ENCODE data around the gene GARS1.

GARS1 gene

GRCh38 chr7:30660331-30661255, 65.9 kb downstream of the GARS1 start:
- no peak overlapping the region for H3K4me3 ChIP-seq (ENCODE audit: insufficient read depth, low read depth, low read length, poor library complexity, severe bottlenecking)
- H3K27ac ChIP-seq (ENCODE audit: insufficient read depth, low read length, poor library complexity, severe bottlenecking) = no peak overlapping the region
- H3K36me3 ChIP-seq (ENCODE audit: control insufficient read depth, insufficient read depth, low read length) = no peaks in the 10 kb centered on the region
- H3K4me1 ChIP-seq (ENCODE audit: control insufficient read depth, insufficient read depth, low read length, poor library complexity, severe bottlenecking) = no peaks in the 10 kb centered on the region
- DNase-seq = no peak
- H3K9me3 ChIP-seq (ENCODE audit: control insufficient read depth, low read length) = no peaks in the 10 kb centered on the region
- no peaks in the 10 kb centered on the region for H3K27me3 ChIP-seq (replicated peaks; ENCODE audit: control insufficient read depth, insufficient read depth, low read length, poor library complexity, severe bottlenecking)

GRCh38 chr7:30661926-30662325, 67.2 kb downstream of the GARS1 start:
- no peaks in the 10 kb centered on the region for H3K4me1 ChIP-seq (ENCODE audit: control insufficient read depth, insufficient read depth, low read length, poor library complexity, severe bottlenecking)
- no peaks in the 10 kb centered on the region for H3K27me3 ChIP-seq (replicated peaks; ENCODE audit: control insufficient read depth, insufficient read depth, low read length, poor library complexity, severe bottlenecking)
- no peak overlapping the region for H3K27ac ChIP-seq (ENCODE audit: insufficient read depth, low read length, poor library complexity, severe bottlenecking)
- H3K9me3 ChIP-seq (ENCODE audit: control insufficient read depth, low read length) = no peaks in the 10 kb centered on the region
- H3K36me3 ChIP-seq (ENCODE audit: control insufficient read depth, insufficient read depth, low read length) = no peaks in the 10 kb centered on the region
- DNase-seq = no peak
- no peak overlapping the region for H3K4me3 ChIP-seq (ENCODE audit: insufficient read depth, low read depth, low read length, poor library complexity, severe bottlenecking)

GRCh38 chr7:30662431-30662939, 67.8 kb downstream of the GARS1 start:
- no peaks in the 10 kb centered on the region for H3K9me3 ChIP-seq (ENCODE audit: control insufficient read depth, low read length)
- no peaks in the 10 kb centered on the region for H3K36me3 ChIP-seq (ENCODE audit: control insufficient read depth, insufficient read depth, low read length)
- DNase-seq = no peak
- H3K4me3 ChIP-seq (ENCODE audit: insufficient read depth, low read depth, low read length, poor library complexity, severe bottlenecking) = no peak overlapping the region
- H3K4me1 ChIP-seq (ENCODE audit: control insufficient read depth, insufficient read depth, low read length, poor library complexity, severe bottlenecking) = no peaks in the 10 kb centered on the region
- no peak overlapping the region for H3K27ac ChIP-seq (ENCODE audit: insufficient read depth, low read length, poor library complexity, severe bottlenecking)
- H3K27me3 ChIP-seq (replicated peaks; ENCODE audit: control insufficient read depth, insufficient read depth, low read length, poor library complexity, severe bottlenecking) = no peaks in the 10 kb centered on the region

- no peaks in the 10 kb centered on the region for H3K9me3 ChIP-seq (ENCODE audit: control insufficient read depth, low read length)
- no peaks in the 10 kb centered on the region for H3K4me1 ChIP-seq (ENCODE audit: control insufficient read depth, insufficient read depth, low read length, poor library complexity, severe bottlenecking)
- H3K27ac ChIP-seq (ENCODE audit: insufficient read depth, low read length, poor library complexity, severe bottlenecking) = no peak overlapping the region
- no peak for DNase-seq
- no peaks in the 10 kb centered on the region for H3K36me3 ChIP-seq (ENCODE audit: control insufficient read depth, insufficient read depth, low read length)
- no peaks in the 10 kb centered on the region for H3K27me3 ChIP-seq (replicated peaks; ENCODE audit: control insufficient read depth, insufficient read depth, low read length, poor library complexity, severe bottlenecking)
- H3K4me3 ChIP-seq (ENCODE audit: insufficient read depth, low read depth, low read length, poor library complexity, severe bottlenecking) = no peak overlapping the region
Observed at GRCh38 chr7:30663414-30663813, 68.7 kb downstream of the GARS1 start.

GRCh38 chr7:30664184-30664885, 69.7 kb downstream of the GARS1 start:
- H3K27me3 ChIP-seq (replicated peaks; ENCODE audit: control insufficient read depth, insufficient read depth, low read length, poor library complexity, severe bottlenecking) = no peaks in the 10 kb centered on the region
- no peak overlapping the region for H3K4me3 ChIP-seq (ENCODE audit: insufficient read depth, low read depth, low read length, poor library complexity, severe bottlenecking)
- H3K27ac ChIP-seq (ENCODE audit: insufficient read depth, low read length, poor library complexity, severe bottlenecking) = no peak overlapping the region
- no peaks in the 10 kb centered on the region for H3K4me1 ChIP-seq (ENCODE audit: control insufficient read depth, insufficient read depth, low read length, poor library complexity, severe bottlenecking)
- DNase-seq = no peak
- no peaks in the 10 kb centered on the region for H3K9me3 ChIP-seq (ENCODE audit: control insufficient read depth, low read length)
- no peaks in the 10 kb centered on the region for H3K36me3 ChIP-seq (ENCODE audit: control insufficient read depth, insufficient read depth, low read length)

- no peaks in the 10 kb centered on the region for H3K9me3 ChIP-seq (ENCODE audit: control insufficient read depth, low read length)
- no peak overlapping the region for H3K4me3 ChIP-seq (ENCODE audit: insufficient read depth, low read depth, low read length, poor library complexity, severe bottlenecking)
- no peak overlapping the region for H3K27ac ChIP-seq (ENCODE audit: insufficient read depth, low read length, poor library complexity, severe bottlenecking)
- H3K4me1 ChIP-seq (ENCODE audit: control insufficient read depth, insufficient read depth, low read length, poor library complexity, severe bottlenecking) = no peaks in the 10 kb centered on the region
- no peaks in the 10 kb centered on the region for H3K36me3 ChIP-seq (ENCODE audit: control insufficient read depth, insufficient read depth, low read length)
- no peak for DNase-seq
- H3K27me3 ChIP-seq (replicated peaks; ENCODE audit: control insufficient read depth, insufficient read depth, low read length, poor library complexity, severe bottlenecking) = no peaks in the 10 kb centered on the region
Observed at GRCh38 chr7:30665043-30665442, 70.4 kb downstream of the GARS1 start.

GRCh38 chr7:30665449-30665848, 70.8 kb downstream of the GARS1 start:
- Histone ChIP-seq H3K4me1 (ENCODE audit: control insufficient read depth, insufficient read depth, low read length, poor library complexity, severe bottlenecking) (no peaks in the 10 kb centered on the region), H3K27me3 (replicated peaks; ENCODE audit: control insufficient read depth, insufficient read depth, low read length, poor library complexity, severe bottlenecking) (no peaks in the 10 kb centered on the region), H3K36me3 (ENCODE audit: control insufficient read depth, insufficient read depth, low read length) (no peaks in the 10 kb centered on the region), H3K9me3 (ENCODE audit: control insufficient read depth, low read length) (no peaks in the 10 kb centered on the region), H3K4me3 (ENCODE audit: insufficient read depth, low read depth, low read length, poor library complexity, severe bottlenecking) (no peak overlapping the region), H3K27ac (ENCODE audit: insufficient read depth, low read length, poor library complexity, severe bottlenecking) (no peak overlapping the region)
- no peak for DNase-seq

- H3K27me3 ChIP-seq (replicated peaks; ENCODE audit: control insufficient read depth, insufficient read depth, low read length, poor library complexity, severe bottlenecking) = no peaks in the 10 kb centered on the region
- H3K4me3 ChIP-seq (ENCODE audit: insufficient read depth, low read depth, low read length, poor library complexity, severe bottlenecking) = no peak overlapping the region
- no peaks in the 10 kb centered on the region for H3K36me3 ChIP-seq (ENCODE audit: control insufficient read depth, insufficient read depth, low read length)
- no peaks in the 10 kb centered on the region for H3K9me3 ChIP-seq (ENCODE audit: control insufficient read depth, low read length)
- no peaks in the 10 kb centered on the region for H3K4me1 ChIP-seq (ENCODE audit: control insufficient read depth, insufficient read depth, low read length, poor library complexity, severe bottlenecking)
- no peak for DNase-seq
- no peak overlapping the region for H3K27ac ChIP-seq (ENCODE audit: insufficient read depth, low read length, poor library complexity, severe bottlenecking)
Observed at GRCh38 chr7:30667172-30667571, 72.5 kb downstream of the GARS1 start.

GRCh38 chr7:30668102-30668501, 73.4 kb downstream of the GARS1 start:
- no peaks in the 10 kb centered on the region for H3K36me3 ChIP-seq (ENCODE audit: control insufficient read depth, insufficient read depth, low read length)
- H3K27me3 ChIP-seq (replicated peaks; ENCODE audit: control insufficient read depth, insufficient read depth, low read length, poor library complexity, severe bottlenecking) = no peaks in the 10 kb centered on the region
- no peaks in the 10 kb centered on the region for H3K4me1 ChIP-seq (ENCODE audit: control insufficient read depth, insufficient read depth, low read length, poor library complexity, severe bottlenecking)
- no peak for DNase-seq
- H3K9me3 ChIP-seq (ENCODE audit: control insufficient read depth, low read length) = no peaks in the 10 kb centered on the region
- no peak overlapping the region for H3K4me3 ChIP-seq (ENCODE audit: insufficient read depth, low read depth, low read length, poor library complexity, severe bottlenecking)
- no peak overlapping the region for H3K27ac ChIP-seq (ENCODE audit: insufficient read depth, low read length, poor library complexity, severe bottlenecking)
